Fibroblast of lung (primary cell): ENCODE measurements around the gene UGT1A10.

Experiments
- CTCF ChIP-seq, 2 donors: IDR thresholded peaks in 1 of 2; conservative IDR thresholded peaks in 1 of 2; 1 replicate in 1 of 2; 2 replicates in 1 of 2; pipeline ENCODE4 v1.5.1; 2011 to 2012; ENCODE audit warnings: low read length in 2 of 2, control low read depth in 1 of 2, inconsistent platforms in 1 of 2, low read depth in 1 of 2, mild to moderate bottlenecking in 1 of 2
- EZH2 ChIP-seq: IDR thresholded peaks from 2 replicates; pipeline ENCODE4 v1.5.1; 2012; ENCODE audit warnings: low read length, control low read depth, mild to moderate bottlenecking; ENCODE audit errors: missing control alignments

- TF ChIP-seq CTCF (conservative IDR thresholded peaks at IDR 0.05 in 1 of 2, IDR thresholded peaks at IDR 0.05 in 1 of 2; ENCODE audit: low read depth in 1 of 2, low read length in 2 of 2) (no peak), EZH2 (no peak)
Measured at GRCh38 chr2:233761040-233761769, 125.0 kb downstream of the UGT1A10 start.
